Measurements from ENCODE around the gene RNF31. TPM values are rescaled to one million over a fixed set of nuclear protein-coding genes. Genes with fewer than 3 reads are reported as not detected.
A peak's percentile ranks its signal among the peaks of the same experiment; 100 is the strongest.

The RNF31 gene
- total and polyA plus RNA-seq, 2 of the 13 experiments (the other 11 are each of a cell fraction or from before 2014, with no cell fraction given), result 48.2 to 86.8 TPM

- peak; percentile 62; the same call in 1 of the 2 replicates for TF ChIP-seq ZSCAN12 (CRISPR knock-in tag; IDR thresholded peaks at IDR 0.05)
- TF ChIP-seq ZFAT (CRISPR knock-in tag; conservative IDR thresholded peaks at IDR 0.05), result peak; percentile 16; the same call in 1 of the 2 replicates
- no peak for TF ChIP-seq TFDP2 (CRISPR knock-in tag; IDR thresholded peaks at IDR 0.05)
- TF ChIP-seq E2F2 (CRISPR knock-in tag; IDR thresholded peaks at IDR 0.05; ENCODE audit: borderline replicate concordance), result no peak
- no peak for TF ChIP-seq RBAK (CRISPR knock-in tag; IDR thresholded peaks at IDR 0.05)
- no peak; the same call in none of the 2 replicates for TF ChIP-seq ATAD3A (CRISPR knock-in tag; IDR thresholded peaks at IDR 0.05)
- no peak for TF ChIP-seq NFYB (CRISPR knock-in tag; IDR thresholded peaks at IDR 0.05)
- TF ChIP-seq SIN3A (IDR thresholded peaks at IDR 0.05; ENCODE audit: borderline replicate concordance, low read depth, low read length), result peak; percentile 49; the same call in 1 of the 2 replicates
- TF ChIP-seq SP140L (CRISPR knock-in tag; IDR thresholded peaks at IDR 0.05; ENCODE audit: borderline replicate concordance), result no peak
- TF ChIP-seq ZNF501 (CRISPR knock-in tag; IDR thresholded peaks at IDR 0.05), result 0 out of 2 replicates have a peak, but pooled peaks have one; percentile 42
- TF ChIP-seq PRPF4 (IDR thresholded peaks at IDR 0.05; ENCODE audit: low read depth, low read length, poor library complexity, severe bottlenecking), result peak; percentile 73
- TF ChIP-seq NCOA5 (CRISPR knock-in tag; IDR thresholded peaks at IDR 0.05), result peak; percentile 14; the same call in 1 of the 2 replicates
- TF ChIP-seq IRF2 (CRISPR knock-in tag; IDR thresholded peaks at IDR 0.05), result no peak
- 0 out of 2 replicates have a peak, but pooled peaks have one; percentile 0 for TF ChIP-seq SNAPC5 (CRISPR knock-in tag; IDR thresholded peaks at IDR 0.05; ENCODE audit: borderline replicate concordance)
- TF ChIP-seq JUND (CRISPR knock-in tag; IDR thresholded peaks at IDR 0.05), result no peak
- TF ChIP-seq FOXP4 (CRISPR knock-in tag; IDR thresholded peaks at IDR 0.05), result no peak
- TF ChIP-seq ATF5 (CRISPR knock-in tag; IDR thresholded peaks at IDR 0.05; ENCODE audit: low read depth), result no peak
- no peak for TF ChIP-seq NR2F6 (IDR thresholded peaks at IDR 0.05)
- TF ChIP-seq NR2F6 (CRISPR knock-in tag; IDR thresholded peaks at IDR 0.05), result no peak
- peak; percentile 73; the same call in 1 of the 2 replicates for TF ChIP-seq MLXIP (CRISPR knock-in tag; IDR thresholded peaks at IDR 0.05; ENCODE audit: borderline replicate concordance)
- no peak for TF ChIP-seq BHLHE40 (IDR thresholded peaks at IDR 0.05; ENCODE audit: low read length)
These were observed 49.1 kb downstream of the RNF31 start (continued) for GRCh38 chr14:24196071-24197055.

Measured in HepG2 (cell line).